ENCODE results near the gene CDA. TPM values are rescaled to one million over a fixed set of nuclear protein-coding genes. Genes with fewer than 3 reads are reported as not detected.

CDA gene
- polyA plus RNA-seq, 1 of the 3 experiments (the other 2 are of a cell fraction) = 0.12 TPM

- H3K36me3 ChIP-seq (replicated peaks in 1 of 2; ENCODE audit: control insufficient read depth in 1 of 2, insufficient read depth in 2 of 2, low read length in 1 of 2) = no peaks in the 10 kb centered on the region
- 82% methylated on average over 3 of the region's 3 CpGs for WGBS (ENCODE audit: low lambda C conversion rate)
- no peak overlapping the region for H2AFZ ChIP-seq (ENCODE audit: low read depth)
- ChIA-PET CTCF (interaction anchor here (1.0 to 1.3 kb wide), 2 partner anchors 10 to 56 kb away, joined by 3 to 4 read pairs; no protein-coding TSS in a partner anchor), POLR2A (no interaction called here)
- H3K27me3 ChIP-seq (ENCODE audit: insufficient read depth) = no peaks in the 10 kb centered on the region
- H3K4me3 ChIP-seq (ENCODE audit: low read depth in 2 of 2, low read length in 1 of 2) = no peak overlapping the region
- no peak for DNase-seq
- H4K20me1 ChIP-seq (ENCODE audit: insufficient read depth) = no peaks in the 10 kb centered on the region
- H3K4me2 ChIP-seq = no peak overlapping the region
- no peaks in the 10 kb centered on the region for H3K9me3 ChIP-seq
- no peaks in the 10 kb centered on the region for H3K4me1 ChIP-seq (ENCODE audit: control insufficient read depth in 1 of 2, insufficient read depth in 2 of 2, low read depth in 1 of 2, low read length in 1 of 2)
- no peaks in the 10 kb centered on the region for H3F3A ChIP-seq (replicated peaks; ENCODE audit: insufficient read depth)
- no peak overlapping the region for H3K9ac ChIP-seq
- H3K79me2 ChIP-seq (ENCODE audit: insufficient read depth) = no peaks in the 10 kb centered on the region
- H3K27ac ChIP-seq (ENCODE audit: low read depth in 2 of 2, low read length in 1 of 2) = no peak overlapping the region
- no peaks in the 10 kb centered on the region for H3K9me2 ChIP-seq
- TF ChIP-seq REST (IDR thresholded peaks at IDR 0.05; ENCODE audit: low read depth, low read length) = no peak
- no peak for TF ChIP-seq EZH2phosphoT487 (IDR thresholded peaks at IDR 0.05; ENCODE audit: borderline replicate concordance, low read depth)
Measured at GRCh38 chr1:20578062-20578461, 10.8 kb upstream of the CDA start.

- H2AFZ ChIP-seq (ENCODE audit: low read depth) = no peak overlapping the region
- DNase-seq = no peak
- CTCF ChIA-PET = interaction anchor here (1.0 to 1.3 kb wide), 2 partner anchors 9 to 55 kb away, joined by 3 to 4 read pairs; no protein-coding TSS in a partner anchor
Measured at GRCh38 chr1:20578721-20579395, 10.0 kb upstream of the CDA start.

More at GRCh38 chr1:20578721-20579395, 10.0 kb upstream of the CDA start:
- no peaks in the 10 kb centered on the region for H3K9me3 ChIP-seq
- no peaks in the 10 kb centered on the region for H3K4me1 ChIP-seq (ENCODE audit: control insufficient read depth in 1 of 2, insufficient read depth in 2 of 2, low read depth in 1 of 2, low read length in 1 of 2)
- H4K20me1 ChIP-seq (ENCODE audit: insufficient read depth) = no peaks in the 10 kb centered on the region
- no peak overlapping the region for H3K27ac ChIP-seq (ENCODE audit: low read depth in 2 of 2, low read length in 1 of 2)
- H3K79me2 ChIP-seq (ENCODE audit: insufficient read depth) = no peaks in the 10 kb centered on the region
- POLR2A ChIA-PET = no interaction called here
- WGBS (ENCODE audit: low lambda C conversion rate) = 71% methylated on average over 13 of the region's 13 CpGs
- H3K9me2 ChIP-seq = no peaks in the 10 kb centered on the region
- H3K27me3 ChIP-seq (ENCODE audit: insufficient read depth) = no peaks in the 10 kb centered on the region
- H3K36me3 ChIP-seq (replicated peaks in 1 of 2; ENCODE audit: control insufficient read depth in 1 of 2, insufficient read depth in 2 of 2, low read length in 1 of 2) = no peaks in the 10 kb centered on the region
- H3K4me2 ChIP-seq = no peak overlapping the region
- TF ChIP-seq, protein P1, sequence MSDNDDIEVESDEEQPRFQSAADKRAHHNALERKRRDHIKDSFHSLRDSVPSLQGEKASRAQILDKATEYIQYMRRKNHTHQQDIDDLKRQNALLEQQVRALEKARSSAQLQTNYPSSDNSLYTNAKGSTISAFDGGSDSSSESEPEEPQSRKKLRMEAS (IDR thresholded peaks at IDR 0.05; ENCODE audit: low read depth) = no peak
- TF ChIP-seq USF1 (IDR thresholded peaks at IDR 0.05; ENCODE audit: borderline replicate concordance, low read depth) (no peak), MXI1 (IDR thresholded peaks at IDR 0.05; ENCODE audit: low read depth, low read length) (no peak), TCF12 (IDR thresholded peaks at IDR 0.05) (no peak), SMC3 (IDR thresholded peaks at IDR 0.05; ENCODE audit: low read depth, low read length) (no peak), TAF1 (IDR thresholded peaks at IDR 0.05; ENCODE audit: borderline replicate concordance, low read depth, low read length) (no peak), RFX5 (IDR thresholded peaks at IDR 0.05; ENCODE audit: low read length) (no peak)
- H3K4me3 ChIP-seq (ENCODE audit: low read depth in 2 of 2, low read length in 1 of 2) = no peak overlapping the region
- H3K9ac ChIP-seq = no peak overlapping the region
- H3F3A ChIP-seq (replicated peaks; ENCODE audit: insufficient read depth) = no peaks in the 10 kb centered on the region
